CD14-positive monocyte (primary cell): ENCODE data around the gene RRBP1. TPM values are rescaled to one million over a fixed set of nuclear protein-coding genes. Genes with fewer than 3 reads are reported as not detected.

Experiments used
- DNase-seq, 3 donors: peaks; one replicate each; pipeline ENCODE4 v3.0.0-alpha.2; 2011 to 2022
- H2AFZ ChIP-seq: 2 replicates; pipeline ENCODE4 v1.6.0; 2012; ENCODE audit warnings: mild to moderate bottlenecking, low read depth, low read length, inconsistent platforms; ENCODE audit not compliant: insufficient read depth, poor library complexity, severe bottlenecking
- H3K27ac ChIP-seq, 2 donors: 1 replicate in 1 of 2; 2 replicates in 1 of 2; pipeline ENCODE4 v1.5.1; 2012 to 2013; ENCODE audit warnings: low read length in 2 of 2, control low read depth in 1 of 2, inconsistent platforms in 1 of 2, low read depth in 1 of 2, mild to moderate bottlenecking in 1 of 2
- H3K27me3 ChIP-seq, 2 donors: one replicate each; pipeline versions ENCODE4 v1.6.0 to v1.6.1; 2011 to 2013; ENCODE audit warnings: low read length in 2 of 2; ENCODE audit not compliant: control insufficient read depth in 2 of 2, insufficient read depth in 2 of 2
- H3K36me3 ChIP-seq, 2 donors: replicated peaks in 1 of 2; 1 replicate in 1 of 2; 2 replicates in 1 of 2; pipeline versions ENCODE4 v1.5.1 to v1.6.1; 2012 to 2013; ENCODE audit warnings: low read length in 2 of 2, control low read depth in 1 of 2, inconsistent platforms in 1 of 2, mild to moderate bottlenecking in 1 of 2; ENCODE audit not compliant: insufficient read depth in 2 of 2, control insufficient read depth in 1 of 2
- H3K4me1 ChIP-seq, 2 donors: 1 replicate in 1 of 2; 2 replicates in 1 of 2; pipeline versions ENCODE4 v1.5.1 to v1.6.1; 2012 to 2013; ENCODE audit warnings: low read length in 2 of 2, control low read depth in 1 of 2, inconsistent platforms in 1 of 2, mild to moderate bottlenecking in 1 of 2, moderate library complexity in 1 of 2; ENCODE audit not compliant: insufficient read depth in 2 of 2, control insufficient read depth in 1 of 2
- H3K4me2 ChIP-seq: replicated peaks from 2 replicates; pipeline ENCODE3; 2012; ENCODE audit warnings: low read length, moderate library complexity, mild to moderate bottlenecking; ENCODE audit not compliant: poor library complexity, severe bottlenecking; ENCODE audit errors: extremely low read depth
- H3K4me3 ChIP-seq, 3 experiments: fragments of 200-600 bp in 1 of 3; sonication (generic) in 1 of 3; replicated peaks in 1 of 3; 1 replicate in 2 of 3; 2 replicates in 1 of 3; pipeline ENCODE4 v1.5.1; 2011 to 2013; ENCODE audit warnings: low read length in 3 of 3, mild to moderate bottlenecking in 3 of 3, control low read depth in 2 of 3, low read depth in 2 of 3, inconsistent platforms in 1 of 3, moderate library complexity in 1 of 3
- H3K79me2 ChIP-seq: 2 replicates; pipeline ENCODE4 v1.6.0; 2012; ENCODE audit warnings: mild to moderate bottlenecking, control low read depth, inconsistent platforms, low read length, moderate library complexity; ENCODE audit not compliant: insufficient read depth
- H3K9ac ChIP-seq: 2 replicates; pipeline ENCODE4 v1.6.0; 2017; ENCODE audit warnings: low read length, mild to moderate bottlenecking; ENCODE audit not compliant: insufficient read depth, poor library complexity, severe bottlenecking
- H3K9me3 ChIP-seq, 2 donors: replicated peaks in 1 of 2; 1 replicate in 1 of 2; 2 replicates in 1 of 2; pipeline versions ENCODE4 v1.5.1 to v1.6.1; 2012 to 2013; ENCODE audit warnings: low read length in 2 of 2, control low read depth in 1 of 2; ENCODE audit not compliant: control insufficient read depth in 1 of 2, insufficient read depth in 1 of 2
- H4K20me1 ChIP-seq: 2 replicates; pipeline ENCODE4 v1.6.0; 2012; ENCODE audit warnings: mild to moderate bottlenecking, low read length, control low read depth, moderate library complexity; ENCODE audit not compliant: insufficient read depth
- H3K27ac Mint-ChIP-seq, 7 donors: one replicate each; pipeline ENCODE4 v1.8.0; 2020; ENCODE audit warnings: mild to moderate bottlenecking in 7 of 7, mixed read lengths in 7 of 7, moderate library complexity in 6 of 7, inconsistent platforms in 2 of 7
- H3K27me3 Mint-ChIP-seq, 3 donors: one replicate each; pipeline ENCODE4 v1.8.0; 2021 to 2022; ENCODE audit warnings: low read depth in 3 of 3, mild to moderate bottlenecking in 3 of 3, mixed read lengths in 3 of 3, moderate library complexity in 3 of 3, inconsistent platforms in 1 of 3
- H3K36me3 Mint-ChIP-seq, 2 donors: one replicate each; pipeline ENCODE4 v1.8.0; 2020; ENCODE audit warnings: mixed read lengths in 2 of 2, inconsistent platforms in 1 of 2, mild to moderate bottlenecking in 1 of 2
- H3K4me1 Mint-ChIP-seq: one replicate; pipeline ENCODE4 v1.8.0; 2020; ENCODE audit warnings: mild to moderate bottlenecking, mixed read lengths
- H3K4me3 Mint-ChIP-seq, 2 donors: one replicate each; pipeline ENCODE4 v1.8.0; 2020; ENCODE audit warnings: mild to moderate bottlenecking in 2 of 2, mixed read lengths in 2 of 2, moderate library complexity in 1 of 2
- H3K9me3 Mint-ChIP-seq, 7 donors: one replicate each; pipeline ENCODE4 v1.8.0; 2020 to 2022; ENCODE audit warnings: mixed read lengths in 7 of 7, mild to moderate bottlenecking in 6 of 7, moderate library complexity in 6 of 7, inconsistent platforms in 2 of 7
- WGBS: methylation state at CpG from one replicate; pipeline ENCODE4 v1.1.5; 2013; ENCODE audit warnings: missing lambda C conversion rate; ENCODE audit not compliant: insufficient coverage; 5-methylcytosine and 5-hydroxymethylcytosine counted together
- intact Hi-C, 2 donors: fragments of 100-400 bp; cut with micrococcal nuclease; formaldehyde crosslinking; loops; one replicate each; pipeline versions ENCODE4 v1.15.0 to v1.15.1; 2023
- polyA plus RNA-seq, 3 donors: library from polyadenylated mRNA; depleted of rRNA in 1 of 3; unstranded in 2 of 3; stranded (reverse) in 1 of 3; fragments of 300-500 nt in 2 of 3; fragments of >200 nt in 1 of 3; fragmentation: Illumina TruSeq in 2 of 3; gene quantifications; 1 replicate in 2 of 3; 2 replicates in 1 of 3; pipeline ENCODE4 v1.2.3, GENCODE V29; 2012 to 2021
- TF ChIP-seq, protein P1 (sequence below): fragments of 200-600 bp; IDR thresholded peaks from one replicate; pipeline ENCODE4 v1.8.0; 2022; ENCODE audit warnings: antibody characterized with exemption, mild to moderate bottlenecking

Gene RRBP1
- polyA plus RNA-seq, 3 donors: 4.7 to 22.2 (median 7.5) TPM

DNA sequence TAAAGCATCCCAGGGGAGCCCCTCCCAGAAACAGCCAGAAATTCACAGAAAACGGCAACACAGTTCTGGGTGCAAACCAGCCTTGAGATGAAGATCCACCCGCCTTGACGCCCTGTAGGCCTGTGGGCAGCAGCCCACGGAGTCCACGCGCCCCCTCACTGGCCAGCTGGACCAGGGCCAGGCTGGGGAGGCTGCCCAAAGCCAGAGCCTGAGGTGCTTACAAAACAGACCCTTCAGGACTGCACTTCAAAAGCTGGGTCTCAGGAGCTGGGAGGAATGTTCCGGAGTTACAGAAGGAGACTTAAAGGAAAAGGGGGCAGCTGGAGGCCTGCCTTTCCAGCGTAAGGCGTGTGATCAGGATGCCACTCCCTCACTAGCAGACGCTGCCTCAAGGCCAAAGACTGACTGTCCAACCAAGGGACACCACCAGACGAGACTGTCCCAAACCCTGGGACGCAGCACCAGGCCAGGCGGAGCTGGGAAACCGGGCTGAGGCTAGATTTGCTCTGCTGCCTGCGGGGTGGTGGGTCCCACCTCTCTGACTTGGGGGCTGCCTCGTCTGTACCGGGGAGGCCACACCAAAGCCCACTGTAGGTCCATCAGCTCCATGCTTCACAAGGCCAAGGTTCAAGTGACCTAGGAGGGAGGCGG lies 48.1 kb downstream of the RRBP1 start:
- Mint-ChIP-seq H3K4me1 (peaks cover 20% of the 10 kb centered on the region), H3K9me3 (no peaks in the 10 kb centered on the region), H3K4me3 (no peak overlapping the region), H3K27me3 (peaks cover 0 to 1% (median 1%) of the 10 kb centered on the region in 3 donors), H3K27ac (peak overlapping the region in 6 of 7 donors; percentile 50 to 93 (median 76)), H3K36me3 (peaks cover 69 to 98% of the 10 kb centered on the region in 2 donors)
- H3K27ac ChIP-seq: peak overlapping the region; percentile 51 to 70
- no peaks in the 10 kb centered on the region for H3K27me3 ChIP-seq
- no peak overlapping the region for H3K9ac ChIP-seq
- no peak for DNase-seq
- no peak overlapping the region for H3K4me2 ChIP-seq
- 93% methylated on average over 18 of the region's 18 CpGs for WGBS
- peaks cover 12 to 13% of the 10 kb centered on the region in 2 donors for H3K4me1 ChIP-seq
- no peak overlapping the region for H2AFZ ChIP-seq
- H3K4me3 ChIP-seq: no peak overlapping the region
- H4K20me1 ChIP-seq: peaks cover 15% of the 10 kb centered on the region
- TF ChIP-seq, protein P1, sequence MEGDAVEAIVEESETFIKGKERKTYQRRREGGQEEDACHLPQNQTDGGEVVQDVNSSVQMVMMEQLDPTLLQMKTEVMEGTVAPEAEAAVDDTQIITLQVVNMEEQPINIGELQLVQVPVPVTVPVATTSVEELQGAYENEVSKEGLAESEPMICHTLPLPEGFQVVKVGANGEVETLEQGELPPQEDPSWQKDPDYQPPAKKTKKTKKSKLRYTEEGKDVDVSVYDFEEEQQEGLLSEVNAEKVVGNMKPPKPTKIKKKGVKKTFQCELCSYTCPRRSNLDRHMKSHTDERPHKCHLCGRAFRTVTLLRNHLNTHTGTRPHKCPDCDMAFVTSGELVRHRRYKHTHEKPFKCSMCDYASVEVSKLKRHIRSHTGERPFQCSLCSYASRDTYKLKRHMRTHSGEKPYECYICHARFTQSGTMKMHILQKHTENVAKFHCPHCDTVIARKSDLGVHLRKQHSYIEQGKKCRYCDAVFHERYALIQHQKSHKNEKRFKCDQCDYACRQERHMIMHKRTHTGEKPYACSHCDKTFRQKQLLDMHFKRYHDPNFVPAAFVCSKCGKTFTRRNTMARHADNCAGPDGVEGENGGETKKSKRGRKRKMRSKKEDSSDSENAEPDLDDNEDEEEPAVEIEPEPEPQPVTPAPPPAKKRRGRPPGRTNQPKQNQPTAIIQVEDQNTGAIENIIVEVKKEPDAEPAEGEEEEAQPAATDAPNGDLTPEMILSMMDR: no peak
- no peaks in the 10 kb centered on the region for H3K79me2 ChIP-seq
- H3K9me3 ChIP-seq: no peaks in the 10 kb centered on the region
- intact Hi-C loops: no loop called here
- peaks cover 86 to 100% of the 10 kb centered on the region in 2 donors for H3K36me3 ChIP-seq

DNA sequence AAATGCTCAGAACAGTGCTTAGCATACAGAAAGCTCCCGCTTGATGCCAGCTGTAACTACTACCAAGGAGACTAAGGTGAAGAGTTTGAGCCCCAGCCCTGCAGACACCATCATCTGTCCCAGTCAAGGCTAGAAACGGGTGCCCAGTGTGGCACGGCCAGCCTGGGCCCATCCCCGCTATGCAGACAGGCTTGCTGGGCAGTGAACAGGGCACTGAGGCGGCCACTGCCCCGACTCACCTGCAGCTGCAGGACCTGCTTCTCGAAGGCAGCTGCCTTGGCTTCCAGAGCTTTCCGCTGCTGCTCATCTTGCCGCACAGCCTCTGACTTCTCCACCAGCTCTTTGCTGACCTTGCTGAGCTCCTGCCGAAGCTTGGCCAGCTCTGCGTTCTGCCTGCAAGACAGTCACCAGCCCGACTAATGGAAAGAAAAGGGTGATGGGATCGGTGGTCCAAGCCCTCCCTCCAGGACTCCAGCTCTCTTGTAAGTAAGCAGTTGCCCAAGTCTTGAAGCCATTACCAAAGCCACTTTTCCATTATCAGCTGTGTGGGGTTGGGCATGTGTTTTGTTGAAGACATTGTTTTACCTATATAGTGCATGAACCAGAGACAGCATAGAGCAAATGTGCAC lies 48.7 kb downstream of the RRBP1 start:
- peaks cover 15% of the 10 kb centered on the region for H4K20me1 ChIP-seq
- H3K36me3 Mint-ChIP-seq: peaks cover 68 to 98% of the 10 kb centered on the region in 2 donors
- TF ChIP-seq, protein P1: no peak
- peaks cover 0 to 1% (median 1%) of the 10 kb centered on the region in 3 donors for H3K27me3 Mint-ChIP-seq
- no peaks in the 10 kb centered on the region for H3K9me3 ChIP-seq
- H3K27ac Mint-ChIP-seq: peak overlapping the region in 1 of 7 donors; percentile 7
- DNase-seq: no peak
- H2AFZ ChIP-seq: no peak overlapping the region
- H3K9me3 Mint-ChIP-seq: no peaks in the 10 kb centered on the region
- H3K4me3 ChIP-seq: no peak overlapping the region
- intact Hi-C loops: no loop called here
- peaks cover 12 to 13% of the 10 kb centered on the region in 2 donors for H3K4me1 ChIP-seq
- WGBS: 100% methylated on average over 8 of the region's 13 CpGs
- no peak overlapping the region for H3K4me3 Mint-ChIP-seq
- peak overlapping the region in 1 of 2 donors; percentile 15 for H3K27ac ChIP-seq
- peaks cover 23% of the 10 kb centered on the region for H3K4me1 Mint-ChIP-seq
- no peaks in the 10 kb centered on the region for H3K27me3 ChIP-seq
- peaks cover 85 to 100% of the 10 kb centered on the region in 2 donors for H3K36me3 ChIP-seq
- H3K9ac ChIP-seq: no peak overlapping the region
- H3K4me2 ChIP-seq: no peak overlapping the region
- H3K79me2 ChIP-seq: no peaks in the 10 kb centered on the region
